GM21360 (cell line): ENCODE measurements around the gene FSIP1.

Experiments used
- ATAC-seq: cut with Tn5 transposase; IDR thresholded peaks from one replicate; pipeline ENCODE4 v1.9.1; 2021; ENCODE audit warnings: mild to moderate bottlenecking, moderate library complexity; ENCODE audit not compliant: unreplicated experiment

FSIP1 gene

DNA sequence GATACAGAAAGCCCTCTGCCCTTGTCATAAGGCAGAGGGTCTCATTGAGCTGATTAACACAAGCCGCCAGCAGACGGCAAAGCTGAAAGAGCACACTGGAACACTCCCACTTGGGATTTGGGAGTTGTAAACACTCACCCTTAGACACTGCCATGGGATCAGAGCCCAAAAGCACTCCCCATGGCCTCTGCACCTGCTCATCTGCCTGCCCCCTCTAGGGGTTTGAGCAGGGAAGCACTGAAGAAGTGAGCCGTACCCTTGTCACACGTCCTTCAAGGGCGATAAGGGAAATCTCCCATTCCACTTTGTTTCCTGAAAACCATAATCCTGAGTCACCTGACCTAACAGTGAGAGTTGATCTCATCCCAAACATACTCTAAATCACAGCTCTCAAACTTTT is 14.7 kb downstream of the FSIP1 start:
- ATAC-seq, result no peak

GRCh38 chr15:39761006-39761405 is 21.6 kb downstream of the FSIP1 start:
- no peak for ATAC-seq

DNA sequence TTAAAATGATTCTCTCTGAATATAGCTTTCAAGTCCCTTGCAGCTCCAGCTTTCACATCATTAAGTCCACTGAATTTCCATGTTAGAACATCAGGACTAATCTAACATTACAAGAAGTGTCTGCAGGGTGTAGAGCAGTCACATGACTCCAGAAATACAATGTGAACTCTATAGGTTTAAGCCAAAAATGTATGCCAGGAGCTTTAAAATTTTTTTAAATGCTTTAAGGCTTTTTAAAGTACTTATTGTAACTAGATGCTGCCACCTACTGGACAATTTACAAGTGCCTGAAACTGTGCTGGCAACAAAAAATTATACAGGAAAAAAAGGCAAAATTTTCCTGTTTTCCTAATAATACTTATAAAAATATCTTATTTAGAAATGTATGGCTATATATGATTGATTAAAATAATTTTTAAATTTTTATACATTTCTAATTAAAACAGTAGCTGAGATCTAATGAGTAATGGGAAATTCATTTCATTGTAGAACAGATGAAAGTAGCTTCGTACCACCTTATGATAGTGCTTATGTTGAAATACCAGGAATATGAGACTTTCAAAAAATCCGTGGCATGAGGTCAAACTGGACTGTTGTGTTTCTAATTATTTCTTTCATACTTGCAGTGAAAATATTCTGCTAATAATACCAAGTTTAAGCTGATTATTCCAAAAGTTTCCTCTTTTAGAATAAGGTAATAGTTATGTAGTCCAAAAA is 25.7 kb downstream of the FSIP1 start:
- no peak for ATAC-seq

GRCh38 chr15:39752991-39753390 is 29.6 kb downstream of the FSIP1 start:
- ATAC-seq, result no peak

DNA sequence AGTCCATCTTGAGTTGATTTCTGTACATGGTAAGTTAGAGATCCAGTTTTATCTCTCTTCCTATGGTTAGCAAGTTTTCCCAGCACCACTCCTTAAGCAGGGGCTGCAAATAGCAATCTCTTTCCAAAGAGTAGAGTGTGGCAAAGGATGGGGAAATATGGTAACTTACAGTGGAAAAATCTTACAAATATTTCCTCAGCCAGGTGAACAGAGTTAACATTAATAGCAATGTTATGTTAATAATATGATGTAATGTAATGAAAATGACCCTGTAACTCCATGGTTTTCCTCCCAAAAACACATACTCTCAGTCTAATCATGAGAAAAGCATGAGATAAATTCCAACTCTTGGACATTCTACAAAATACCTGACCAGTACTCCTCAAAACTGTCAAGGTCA is 30.4 kb downstream of the FSIP1 start:
- ATAC-seq, result no peak

DNA sequence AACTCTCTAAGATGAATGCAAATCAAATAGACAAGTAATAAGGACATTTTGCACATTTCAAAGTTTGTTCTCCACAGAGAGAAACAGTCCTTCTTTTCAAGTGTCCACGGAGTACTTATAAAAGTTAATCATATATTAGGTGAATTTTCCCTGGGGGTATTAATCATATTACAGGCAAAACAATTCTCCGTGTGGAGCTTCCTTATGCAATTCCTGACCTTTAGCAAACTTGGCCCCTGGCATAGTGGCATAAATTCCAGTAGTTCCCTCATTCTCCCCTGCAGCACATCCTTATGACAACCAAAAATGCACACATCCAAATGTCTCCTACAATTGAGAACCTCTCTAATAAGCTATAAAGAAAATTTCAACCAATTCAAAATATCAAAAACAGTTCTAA is 34.4 kb downstream of the FSIP1 start:
- ATAC-seq, result no peak

GRCh38 chr15:39747326-39747725 is 35.3 kb downstream of the FSIP1 start:
- no peak for ATAC-seq

GRCh38 chr15:39746714-39747276 is 35.8 kb downstream of the FSIP1 start:
- no peak for ATAC-seq

DNA sequence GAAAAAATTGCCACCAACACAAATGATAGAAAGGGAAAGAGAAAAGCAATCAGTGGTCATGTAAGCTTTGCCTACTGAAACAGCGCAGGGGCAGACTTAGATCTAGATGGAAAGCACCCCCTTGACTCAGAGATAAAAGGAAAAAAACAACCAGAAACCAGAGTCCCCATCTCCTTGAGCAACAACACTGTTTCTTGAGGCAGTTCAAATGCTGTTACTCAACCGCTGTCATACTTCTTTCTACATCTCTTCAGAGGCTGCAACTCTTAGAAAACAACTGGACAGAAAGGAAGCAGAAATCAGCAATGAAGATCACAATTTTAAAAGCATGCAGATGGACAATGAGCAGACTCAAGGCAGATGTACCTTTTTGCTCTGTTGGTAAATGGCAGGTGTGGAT is 36.5 kb downstream of the FSIP1 start:
- no peak for ATAC-seq

GRCh38 chr15:39745415-39745814 is 37.2 kb downstream of the FSIP1 start:
- ATAC-seq, result no peak

DNA sequence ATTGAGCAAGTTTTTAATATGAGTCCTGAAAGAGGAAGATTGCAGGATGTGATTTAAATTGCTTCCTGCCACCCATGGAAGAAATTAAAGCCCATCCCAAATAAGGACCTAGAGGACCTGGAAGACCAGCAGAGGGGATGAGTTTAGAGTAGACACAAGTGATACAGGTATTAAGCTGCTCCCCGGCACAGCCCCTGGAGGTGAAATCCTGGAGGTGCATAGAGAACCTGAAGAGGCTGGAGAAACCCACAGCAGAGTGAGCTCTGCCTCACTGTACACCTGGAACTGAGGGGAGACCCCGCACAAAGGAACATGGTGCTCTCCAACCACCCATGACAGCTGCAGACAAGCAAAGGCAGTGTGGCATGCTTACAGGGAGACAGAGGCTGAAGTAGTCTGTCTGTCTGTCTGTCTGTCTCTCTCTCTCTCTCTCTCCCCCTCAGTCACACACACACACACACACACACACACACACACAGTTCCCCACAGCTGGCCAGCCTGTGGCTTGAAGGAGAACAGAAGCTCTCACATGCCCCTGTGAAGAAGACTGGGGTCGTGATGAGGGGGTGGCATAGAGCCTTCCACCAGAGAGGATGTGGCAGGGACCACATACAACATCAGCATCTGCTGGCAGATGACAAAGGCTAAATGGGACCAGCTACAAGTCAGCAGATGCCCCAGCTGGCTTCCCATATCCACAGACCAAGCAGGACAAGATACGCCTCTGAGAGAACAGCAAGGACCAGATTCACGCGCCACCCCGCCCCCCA is 38.1 kb downstream of the FSIP1 start:
- no peak for ATAC-seq

- ATAC-seq, result no peak
Measured at GRCh38 chr15:39743611-39744010, 39.0 kb downstream of the FSIP1 start.

GRCh38 chr15:39741258-39741657 is 41.4 kb downstream of the FSIP1 start:
- no peak for ATAC-seq

DNA sequence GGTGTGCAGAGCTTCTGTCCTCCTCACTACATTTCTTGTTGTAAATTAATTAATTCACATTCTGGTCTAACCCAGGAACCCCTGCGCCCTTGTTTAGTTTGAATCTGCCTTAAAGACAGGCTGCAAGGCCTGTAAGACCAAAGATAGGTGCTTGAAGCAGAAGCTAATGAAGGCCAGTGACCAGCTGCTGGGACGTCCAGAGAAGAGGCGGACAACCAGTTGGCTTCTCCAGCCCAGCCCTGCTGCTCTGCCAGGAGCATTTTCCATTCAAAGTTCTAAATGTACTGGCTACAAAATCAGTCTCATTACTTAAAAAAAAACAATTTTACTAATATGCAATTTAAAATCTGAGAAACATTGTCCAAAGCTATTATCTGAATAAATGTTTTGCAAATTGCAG is 43.6 kb downstream of the FSIP1 start:
- no peak for ATAC-seq

DNA sequence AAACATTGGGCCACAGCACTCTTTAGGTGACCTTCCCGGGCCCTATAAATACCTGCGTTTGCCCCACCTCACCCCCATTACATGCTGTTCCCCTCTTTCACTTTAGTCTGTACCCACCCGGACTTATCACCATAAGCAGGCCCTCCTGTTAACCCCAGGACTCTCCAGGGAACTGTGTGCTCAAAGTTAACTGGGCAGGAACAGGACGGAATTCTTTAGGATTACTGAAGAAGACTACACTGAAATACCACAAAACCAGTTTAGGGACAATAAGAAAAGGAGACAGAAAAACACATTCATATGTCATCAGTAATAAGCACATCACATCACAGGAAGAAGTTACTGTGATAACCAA is 45.5 kb downstream of the FSIP1 start:
- no peak for ATAC-seq

DNA sequence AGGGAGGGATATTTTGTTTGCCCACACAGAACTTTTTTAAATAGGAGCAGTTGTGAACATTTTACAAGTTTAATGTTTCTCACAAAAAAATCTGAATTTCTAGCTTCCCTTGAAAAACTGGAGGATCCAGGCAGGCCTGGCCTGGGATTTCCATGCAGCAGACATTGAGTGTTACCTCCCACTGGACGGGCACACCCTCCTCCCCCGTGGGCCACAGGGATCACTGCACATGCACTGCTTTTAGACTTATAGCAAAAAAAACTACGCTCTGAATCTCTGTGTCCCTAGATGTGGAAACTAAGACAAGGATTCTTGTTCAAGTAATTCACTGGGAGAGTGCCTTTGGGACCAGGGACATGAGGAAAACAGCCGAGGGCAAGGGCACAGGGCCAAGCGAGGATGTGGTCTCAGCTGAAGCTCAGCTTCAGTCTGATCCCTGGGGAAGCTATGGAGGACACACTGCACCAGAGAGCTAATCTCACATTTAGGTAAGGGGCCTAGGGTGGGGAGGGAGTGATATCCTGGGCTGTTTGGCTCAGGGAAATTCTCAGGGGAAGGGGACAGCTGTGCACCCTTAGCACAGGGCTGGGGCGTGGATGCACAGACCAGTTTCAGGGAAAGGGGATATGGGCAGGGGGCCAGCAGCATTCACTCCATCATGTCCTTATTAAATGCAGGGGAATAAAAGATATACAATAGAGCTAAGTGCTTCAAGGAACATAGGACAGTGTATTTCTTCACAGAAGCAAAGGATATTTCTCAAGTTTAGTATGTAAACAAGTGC is 46.0 kb downstream of the FSIP1 start:
- ATAC-seq, result no peak

DNA sequence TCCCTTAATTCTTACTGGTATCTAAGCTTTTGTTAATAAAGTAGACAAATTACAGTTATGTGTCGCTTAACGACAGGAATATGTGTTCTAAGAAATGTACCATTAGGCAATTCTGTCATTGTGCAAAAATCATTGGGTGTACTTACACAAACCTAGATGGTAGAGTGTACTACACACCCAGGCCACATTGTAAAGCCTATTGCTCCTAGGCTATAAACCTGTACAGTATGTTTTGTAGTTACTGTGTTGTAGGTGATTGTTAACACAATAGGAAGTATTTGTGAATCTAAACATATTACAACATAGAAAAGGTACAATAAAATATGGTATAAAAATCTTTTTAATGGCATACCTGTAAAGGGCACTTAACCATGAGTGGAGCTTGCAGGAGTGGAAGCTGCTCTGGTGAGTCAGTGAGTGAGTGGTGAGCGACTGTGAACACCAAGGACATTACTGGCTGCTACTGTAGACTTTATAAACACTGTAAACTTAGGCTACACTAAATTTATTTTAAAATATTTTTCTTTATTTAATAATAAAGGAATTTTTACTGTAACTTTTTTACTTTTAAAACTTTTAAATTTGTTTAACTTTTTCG is 47.4 kb downstream of the FSIP1 start:
- ATAC-seq, result no peak

- ATAC-seq, result no peak
Measured at GRCh38 chr15:39731266-39731665, 51.4 kb downstream of the FSIP1 start.

DNA sequence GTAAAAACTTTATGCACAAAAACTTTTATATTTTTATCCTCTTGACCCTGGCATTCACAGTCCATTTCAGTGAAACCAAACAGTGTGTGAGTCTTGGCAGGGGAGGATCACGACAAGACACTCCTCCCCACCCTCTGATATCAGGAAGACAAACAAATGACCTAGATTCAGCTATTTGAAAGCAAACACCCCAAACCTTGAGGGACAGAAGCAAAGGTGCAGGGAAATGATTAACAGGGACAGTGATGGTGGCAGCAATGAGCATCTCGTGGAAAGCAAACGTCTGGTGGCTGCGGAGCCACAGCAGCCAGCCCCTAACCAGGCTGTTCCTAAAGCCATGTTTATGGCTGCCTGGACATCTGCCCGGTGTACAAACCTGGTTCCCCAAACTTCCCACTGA is 52.1 kb downstream of the FSIP1 start:
- no peak for ATAC-seq

- no peak for ATAC-seq
Measured at GRCh38 chr15:39729500-39729899, 53.1 kb downstream of the FSIP1 start.

GRCh38 chr15:39728845-39729244 is 53.8 kb downstream of the FSIP1 start:
- no peak for ATAC-seq
